K562 (cell line): ENCODE results near the gene USPL1. TPM values are rescaled to one million over a fixed set of nuclear protein-coding genes. Genes with fewer than 3 reads are reported as not detected.

ENCODE experiments used
- ARNT ChIP-seq, 2 experiments: fragments of 450-650 bp; IDR thresholded peaks; 2 replicates each; pipeline ENCODE4 v1.6.1; 2016; ENCODE audit warnings: mild to moderate bottlenecking in 1 of 2
- CBFA2T2 ChIP-seq: fragments of 450-650 bp; conservative IDR thresholded peaks from 2 replicates; pipeline ENCODE4 v1.6.1; 2017; ENCODE audit warnings: mild to moderate bottlenecking
- CBX1 ChIP-seq: sonication (generic); IDR thresholded peaks from 2 replicates; pipeline ENCODE4 v1.6.1; 2016; ENCODE audit warnings: antibody characterized with exemption, low read depth, mild to moderate bottlenecking
- CC2D1A ChIP-seq: fragments of 450-650 bp; IDR thresholded peaks from 2 replicates; pipeline ENCODE4 v1.6.1; 2017; ENCODE audit warnings: mild to moderate bottlenecking
- CHCHD3 ChIP-seq: fragments of 250-450 bp; sonication (Bioruptor Pico); IDR thresholded peaks from 2 replicates; pipeline ENCODE4 v2.1.2; 2022; ENCODE audit warnings: mild to moderate bottlenecking
- CXXC5 ChIP-seq: fragments of 250-450 bp; sonication (Bioruptor Pico); IDR thresholded peaks from 2 replicates; pipeline ENCODE4 v1.8.0; 2022; ENCODE audit warnings: inconsistent platforms, mild to moderate bottlenecking, moderate library complexity
- DIDO1 ChIP-seq: fragments of 450-650 bp; IDR thresholded peaks from 2 replicates; pipeline ENCODE4 v1.6.1; 2016; ENCODE audit warnings: low read depth, missing biosample characterization, missing genetic modification characterization
- DNMT1 ChIP-seq: fragments of 450-650 bp; IDR thresholded peaks from 2 replicates; pipeline ENCODE4 v1.6.1; 2016; ENCODE audit warnings: antibody characterized with exemption, mild to moderate bottlenecking
- ESRRB ChIP-seq: fragments of 250-450 bp; sonication (Bioruptor Pico); IDR thresholded peaks from 2 replicates; pipeline ENCODE4 v1.5.0; 2020; ENCODE audit warnings: mild to moderate bottlenecking, moderate library complexity, borderline replicate concordance
- ETS2 ChIP-seq: IDR thresholded peaks from 2 replicates; pipeline ENCODE4 v1.6.1; 2016; ENCODE audit warnings: borderline replicate concordance, missing genetic modification characterization, mild to moderate bottlenecking, moderate library complexity, missing compliant biosample characterization; ENCODE audit not compliant: poor library complexity, severe bottlenecking
- ETV6 ChIP-seq, 3 experiments: fragments of 150-350 bp in 1 of 3; sonication (generic) in 1 of 3; formaldehyde crosslinking in 1 of 3; IDR thresholded peaks; 2 replicates each; pipeline versions ENCODE4 v1.6.1 to v1.8.0; 2014 to 2022; ENCODE audit warnings: borderline replicate concordance in 2 of 3, low read depth in 2 of 3, antibody characterized with exemption in 1 of 3, low read length in 1 of 3, mild to moderate bottlenecking in 1 of 3, missing genetic modification reagents in 1 of 3
- FOSL1 ChIP-seq: fragments of 200-800 bp; sonication (Bioruptor generic); conservative IDR thresholded peaks from 2 replicates; pipeline ENCODE4 v1.6.1; 2016; ENCODE audit warnings: missing genetic modification characterization, missing compliant biosample characterization
- HDAC8 ChIP-seq: fragments of 450-650 bp; IDR thresholded peaks from 2 replicates; pipeline ENCODE4 v1.6.1; 2016; ENCODE audit warnings: mild to moderate bottlenecking, missing genetic modification characterization, moderate library complexity, missing compliant biosample characterization
- HOXB6 ChIP-seq: fragments of 250-450 bp; sonication (Bioruptor Pico); IDR thresholded peaks from 2 replicates; pipeline ENCODE4 v1.5.1; 2022; ENCODE audit warnings: mild to moderate bottlenecking, borderline replicate concordance
- KLF10 ChIP-seq: fragments of 250-450 bp; sonication (Bioruptor Pico); IDR thresholded peaks from 2 replicates; pipeline ENCODE4 v1.6.1; 2021; ENCODE audit warnings: matching md5 sums
- KLF13 ChIP-seq: fragments of 450-650 bp; IDR thresholded peaks from 2 replicates; pipeline ENCODE4 v1.6.1; 2016; ENCODE audit warnings: missing genetic modification characterization, low read depth, mild to moderate bottlenecking, missing compliant biosample characterization, moderate library complexity, borderline replicate concordance
- MTA1 ChIP-seq: fragments of 450-650 bp; IDR thresholded peaks from 2 replicates; pipeline ENCODE4 v1.6.1; 2017; ENCODE audit warnings: borderline replicate concordance
- POLR2G ChIP-seq: fragments of 200-400 bp; formaldehyde crosslinking; IDR thresholded peaks from 2 replicates; pipeline ENCODE4 v1.6.1; 2017; ENCODE audit warnings: low read depth, mild to moderate bottlenecking, antibody characterized with exemption, low read length, moderate library complexity
- PRMT5 ChIP-seq: sonication (generic); formaldehyde crosslinking; IDR thresholded peaks from 2 replicates; pipeline ENCODE4 v1.5.0; 2020; ENCODE audit warnings: missing genetic modification reagents
- RBM14 ChIP-seq: fragments of 200-400 bp; formaldehyde crosslinking; IDR thresholded peaks from 2 replicates; pipeline ENCODE4 v1.6.1; 2018; ENCODE audit warnings: low read depth, mild to moderate bottlenecking, low read length, moderate library complexity, borderline replicate concordance; ENCODE audit not compliant: insufficient read depth
- RBM22 ChIP-seq: fragments of 200-400 bp; formaldehyde crosslinking; IDR thresholded peaks from 2 replicates; pipeline ENCODE4 v1.6.1; 2018; ENCODE audit warnings: low read length, low read depth; ENCODE audit not compliant: poor library complexity, severe bottlenecking
- RBM39 ChIP-seq: fragments of 200-400 bp; formaldehyde crosslinking; optimal IDR thresholded peaks from 2 replicates; pipeline ENCODE3; 2018; ENCODE audit warnings: low read depth, low read length
- TFAM ChIP-seq: fragments of 250-450 bp; sonication (Bioruptor Pico); conservative IDR thresholded peaks from 2 replicates; pipeline ENCODE4 v1.5.0; 2021; ENCODE audit warnings: mild to moderate bottlenecking, moderate library complexity
- ZFPM2 ChIP-seq: fragments of 250-450 bp; sonication (Bioruptor Pico); IDR thresholded peaks from 2 replicates; pipeline ENCODE4 v1.5.1; 2022; ENCODE audit warnings: mild to moderate bottlenecking
- ZFX ChIP-seq: sonication (generic); formaldehyde crosslinking; IDR thresholded peaks from 2 replicates; pipeline ENCODE4 v1.8.0; 2022; ENCODE audit warnings: mild to moderate bottlenecking, missing genetic modification reagents, moderate library complexity
- ZNF282 ChIP-seq: sonication (generic); formaldehyde crosslinking; IDR thresholded peaks from 2 replicates; pipeline ENCODE4 v1.8.1; 2023; ENCODE audit warnings: missing genetic modification reagents
- ZNF717 ChIP-seq: fragments of 250-450 bp; sonication (Bioruptor Pico); IDR thresholded peaks from 2 replicates; pipeline ENCODE4 v1.5.0; 2021
- polyA plus RNA-seq, 8 experiments: library from polyadenylated mRNA; depleted of rRNA in 4 of 8; stranded (reverse) in 5 of 8; unstranded in 3 of 8; fragments of >200 nt; fragmentation: Nextera tagmentation in 2 of 8; fragmentation: Illumina TruSeq in 1 of 8; extraction: Ambion mirVana in 2 of 8; extraction: Trizol in 1 of 8; gene quantifications; 2 replicates each; pipeline versions ENCODE4 v1.2.1 to v1.2.3, GENCODE V29; 2011 to 2014; ENCODE audit warnings: inconsistent platforms in 1 of 8, missing spikeins in 1 of 8
- total RNA-seq, 7 experiments: library from RNA; depleted of rRNA in 6 of 7; stranded (reverse); fragments of >200 nt in 6 of 7; fragmentation: Illumina TruSeq in 2 of 7; extraction: Trizol in 2 of 7; gene quantifications; 2 replicates each; pipeline versions ENCODE4 v1.2.1 to v1.2.3, GENCODE V29; 2011 to 2021; ENCODE audit warnings: low replicate concordance in 1 of 7
- TF ChIP-seq, protein P1 (sequence below): fragments of 250-450 bp; sonication (Bioruptor Pico); IDR thresholded peaks from 2 replicates; pipeline ENCODE4 v1.5.0; 2021
- TF ChIP-seq, protein P2 (sequence below): fragments of 450-650 bp; IDR thresholded peaks from 2 replicates; pipeline ENCODE4 v1.6.1; 2016; ENCODE audit warnings: antibody characterized with exemption

The USPL1 gene
- total and polyA plus RNA-seq, 9 of the 15 experiments (the other 6 are each of a cell fraction or from before 2014, with no cell fraction given), result 5.5 to 18.0 (median 12.0) TPM

DNA sequence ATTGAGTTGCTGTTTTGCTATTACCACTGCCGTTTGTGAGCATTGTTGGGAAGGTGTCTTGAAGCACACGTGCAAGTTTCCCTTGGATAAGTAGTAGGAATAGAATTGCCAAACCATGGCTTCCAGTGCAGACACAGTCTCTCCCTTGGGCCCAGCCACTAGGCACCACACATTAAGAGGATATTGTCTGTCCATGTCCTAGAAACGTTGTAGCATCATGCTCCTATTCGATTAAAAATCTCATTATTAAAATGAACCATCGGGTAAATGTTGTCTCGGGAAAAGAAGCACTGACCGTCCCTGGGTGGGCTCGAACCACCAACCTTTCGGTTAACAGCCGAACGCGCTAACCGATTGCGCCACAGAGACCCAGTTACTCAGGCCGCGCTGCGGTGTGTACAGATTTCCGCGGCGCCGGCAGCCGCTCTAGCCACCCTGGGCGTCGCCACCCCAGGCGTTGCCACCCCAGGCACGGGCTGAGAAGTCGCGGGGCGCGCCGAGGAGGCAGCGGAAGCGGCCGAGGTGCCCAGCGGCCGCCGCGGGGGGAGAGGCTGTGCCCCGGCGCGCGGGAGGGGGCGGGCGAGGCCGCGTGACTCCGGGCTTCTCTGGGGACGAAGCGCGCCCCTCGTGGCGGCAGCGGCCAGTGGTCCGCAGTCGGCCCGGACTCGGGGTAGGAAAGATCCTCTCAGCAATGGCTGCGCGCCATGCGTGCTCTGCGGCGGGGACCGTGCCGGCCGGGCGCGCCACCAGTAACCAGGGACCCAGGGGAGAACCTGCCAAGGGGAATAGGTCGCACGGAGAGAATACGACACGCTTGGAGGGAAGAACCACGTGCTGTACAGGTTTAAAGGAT lies 56.2 kb downstream of the USPL1 start (continued):
- TF ChIP-seq FOSL1 (tag), result peak; percentile 49; the same call in 1 of the 2 replicates
- TF ChIP-seq DIDO1 (tag), result no peak
- TF ChIP-seq ZFPM2 (CRISPR knock-in tag), result no peak
- TF ChIP-seq ETS2 (tag), result no peak
- no peak for TF ChIP-seq MTA1
- no peak for TF ChIP-seq ETV6 (IDR thresholded peaks at IDR 0.05; ENCODE audit: borderline replicate concordance in 1 of 2, low read depth in 2 of 2, low read length in 1 of 2)
- TF ChIP-seq ETV6 (CRISPR knock-in tag; IDR thresholded peaks at IDR 0.05; ENCODE audit: borderline replicate concordance), result no peak
- TF ChIP-seq DNMT1, result no peak
- TF ChIP-seq CC2D1A, result no peak
- TF ChIP-seq PRMT5 (CRISPR knock-in tag), result no peak
- peak; percentile 83 for TF ChIP-seq CXXC5 (CRISPR knock-in tag)
- TF ChIP-seq POLR2G, result peak; percentile 84
- TF ChIP-seq ZNF282 (CRISPR knock-in tag), result no peak
- TF ChIP-seq, protein P1, sequence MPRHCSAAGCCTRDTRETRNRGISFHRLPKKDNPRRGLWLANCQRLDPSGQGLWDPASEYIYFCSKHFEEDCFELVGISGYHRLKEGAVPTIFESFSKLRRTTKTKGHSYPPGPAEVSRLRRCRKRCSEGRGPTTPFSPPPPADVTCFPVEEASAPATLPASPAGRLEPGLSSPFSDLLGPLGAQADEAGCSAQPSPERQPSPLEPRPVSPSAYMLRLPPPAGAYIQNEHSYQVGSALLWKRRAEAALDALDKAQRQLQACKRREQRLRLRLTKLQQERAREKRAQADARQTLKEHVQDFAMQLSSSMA (CRISPR knock-in tag), result no peak
- TF ChIP-seq ZNF717, result no peak
- TF ChIP-seq TFAM (CRISPR knock-in tag), result no peak
- TF ChIP-seq CHCHD3 (CRISPR knock-in tag), result no peak
- TF ChIP-seq, protein P2, sequence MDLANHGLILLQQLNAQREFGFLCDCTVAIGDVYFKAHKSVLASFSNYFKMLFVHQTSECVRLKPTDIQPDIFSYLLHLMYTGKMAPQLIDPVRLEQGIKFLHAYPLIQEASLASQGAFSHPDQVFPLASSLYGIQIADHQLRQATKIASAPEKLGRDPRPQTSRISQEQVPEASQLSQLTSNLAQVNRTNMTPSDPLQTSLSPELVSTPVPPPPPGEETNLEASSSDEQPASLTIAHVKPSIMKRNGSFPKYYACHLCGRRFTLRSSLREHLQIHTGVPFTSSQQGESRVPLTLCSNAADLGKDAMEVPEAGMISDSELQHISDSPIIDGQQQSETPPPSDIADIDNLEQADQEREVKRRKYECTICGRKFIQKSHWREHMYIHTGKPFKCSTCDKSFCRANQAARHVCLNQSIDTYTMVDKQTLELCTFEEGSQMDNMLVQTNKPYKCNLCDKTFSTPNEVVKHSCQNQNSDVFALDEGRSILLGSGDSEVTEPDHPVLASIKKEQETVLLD, result no peak
- TF ChIP-seq HDAC8, result 0 out of 2 replicates have a peak, but pooled peaks have one; percentile 16
- 0 out of 2 replicates have a peak, but pooled peaks have one; percentile 18 for TF ChIP-seq KLF13 (tag)
- no peak for TF ChIP-seq ESRRB (CRISPR knock-in tag)
- TF ChIP-seq ARNT (IDR thresholded peaks at IDR 0.05), result no peak
- no peak for TF ChIP-seq CBX1
- no peak for TF ChIP-seq RBM39
- no peak for TF ChIP-seq CBFA2T2
- TF ChIP-seq RBM14, result no peak
- peak; percentile 79 for TF ChIP-seq ZFX (CRISPR knock-in tag)
- no peak for TF ChIP-seq KLF10 (CRISPR knock-in tag)
- no peak for TF ChIP-seq HOXB6 (CRISPR knock-in tag)
- TF ChIP-seq RBM22, result peak; percentile 61
